Neuronal stem cell (in vitro differentiated cells): ENCODE data around the gene RPL37A.

Experiments
- DNase-seq: peaks from one replicate; pipeline ENCODE4 v3.0.0-alpha.2; 2013; ENCODE audit warnings: low spot score
- H2AFZ ChIP-seq: one replicate; pipeline ENCODE4 v1.6.1; 2013; ENCODE audit warnings: mild to moderate bottlenecking, low read length, inconsistent platforms
- H2AK5ac ChIP-seq: 2 replicates; pipeline ENCODE4 v1.6.1; 2013; ENCODE audit warnings: low read depth, mild to moderate bottlenecking, inconsistent platforms, low read length, moderate library complexity, mixed read lengths
- H2BK120ac ChIP-seq: 2 replicates; pipeline ENCODE4 v1.6.1; 2013; ENCODE audit warnings: low read depth, mild to moderate bottlenecking, inconsistent platforms, low read length, moderate library complexity, mixed read lengths
- H2BK12ac ChIP-seq: one replicate; pipeline ENCODE4 v1.6.1; 2013; ENCODE audit warnings: low read length, inconsistent platforms
- H2BK15ac ChIP-seq: 2 replicates; pipeline ENCODE4 v1.6.1; 2013; ENCODE audit warnings: mild to moderate bottlenecking, low read length, inconsistent platforms, mixed read lengths
- H2BK5ac ChIP-seq: one replicate; pipeline ENCODE4 v1.6.1; 2013; ENCODE audit warnings: inconsistent platforms, mild to moderate bottlenecking, low read length, moderate library complexity
- H3K14ac ChIP-seq: one replicate; pipeline ENCODE4 v1.6.1; 2013; ENCODE audit warnings: low read length, inconsistent platforms
- H3K18ac ChIP-seq: 2 replicates; pipeline ENCODE4 v1.6.1; 2013; ENCODE audit warnings: low read length, inconsistent platforms
- H3K23ac ChIP-seq: 2 replicates; pipeline ENCODE4 v1.6.1; 2013; ENCODE audit warnings: low read depth, mild to moderate bottlenecking, mixed read lengths, low read length, inconsistent platforms; ENCODE audit not compliant: poor library complexity
- H3K27ac ChIP-seq: replicated peaks from 3 replicates; pipeline ENCODE4 v1.5.1; 2013; ENCODE audit warnings: low read length, inconsistent platforms
- H3K27me3 ChIP-seq, 3 experiments: 2 replicates each; pipeline ENCODE4 v1.6.1; 2013; ENCODE audit warnings: low read length in 3 of 3, mild to moderate bottlenecking in 2 of 3, inconsistent platforms in 1 of 3, low read depth in 1 of 3, mixed read lengths in 1 of 3, moderate library complexity in 1 of 3; ENCODE audit not compliant: control insufficient read depth in 3 of 3, insufficient read depth in 3 of 3
- H3K36me3 ChIP-seq, 2 donors: replicated peaks in 1 of 2; 2 replicates each; pipeline ENCODE4 v1.6.1; 2013; ENCODE audit warnings: low read length in 2 of 2; ENCODE audit not compliant: control insufficient read depth in 2 of 2, insufficient read depth in 2 of 2
- H3K4ac ChIP-seq: 2 replicates; pipeline ENCODE4 v1.6.1; 2013; ENCODE audit warnings: inconsistent platforms, mild to moderate bottlenecking, low read length, moderate library complexity
- H3K4me1 ChIP-seq, 2 donors: 1 replicate in 1 of 2; 2 replicates in 1 of 2; pipeline ENCODE4 v1.6.1; 2013; ENCODE audit warnings: low read length in 2 of 2, low read depth in 1 of 2; ENCODE audit not compliant: control insufficient read depth in 2 of 2, insufficient read depth in 1 of 2
- H3K4me2 ChIP-seq: one replicate; pipeline ENCODE4 v1.6.1; 2013; ENCODE audit warnings: mild to moderate bottlenecking, low read length, inconsistent platforms; ENCODE audit not compliant: insufficient read depth, poor library complexity, severe bottlenecking
- H3K4me3 ChIP-seq, 2 donors: 2 replicates each; pipeline ENCODE4 v1.5.1; 2013; ENCODE audit warnings: low read length in 2 of 2, mild to moderate bottlenecking in 2 of 2, inconsistent platforms in 1 of 2, moderate library complexity in 1 of 2
- H3K79me1 ChIP-seq: one replicate; pipeline ENCODE4 v1.6.1; 2013; ENCODE audit warnings: low read depth, mild to moderate bottlenecking, inconsistent platforms, low read length, moderate library complexity
- H3K9ac ChIP-seq: one replicate; pipeline ENCODE4 v1.6.1; 2013; ENCODE audit warnings: mild to moderate bottlenecking, low read depth, low read length, inconsistent platforms; ENCODE audit not compliant: poor library complexity
- H3K9me3 ChIP-seq, 2 donors: replicated peaks in 1 of 2; 2 replicates each; pipeline versions ENCODE3 to v1.6.1; 2013; ENCODE audit warnings: low read length in 2 of 2, mild to moderate bottlenecking in 2 of 2, inconsistent platforms in 1 of 2, low read depth in 1 of 2, mixed read lengths in 1 of 2, moderate library complexity in 1 of 2; ENCODE audit not compliant: control insufficient read depth in 2 of 2, insufficient read depth in 1 of 2
- H4K8ac ChIP-seq: one replicate; pipeline ENCODE4 v1.6.1; 2013; ENCODE audit warnings: low read depth, mild to moderate bottlenecking, inconsistent platforms, low read length, moderate library complexity
- H4K91ac ChIP-seq: one replicate; pipeline ENCODE4 v1.6.1; 2013; ENCODE audit warnings: low read length, low read depth, mild to moderate bottlenecking, inconsistent platforms; ENCODE audit not compliant: poor library complexity
- WGBS, 2 donors: extraction: QIAGEN DNeasy Blood & Tissue Kit; methylation state at CpG; one replicate each; pipeline ENCODE4 v1.1.7; 2013; ENCODE audit warnings: missing lambda C conversion rate in 2 of 2, mixed read lengths in 1 of 2; ENCODE audit not compliant: insufficient read length in 2 of 2, insufficient replicate concordance in 1 of 2; ENCODE audit errors: extremely low coverage in 2 of 2; 5-methylcytosine and 5-hydroxymethylcytosine counted together

Gene RPL37A

DNA sequence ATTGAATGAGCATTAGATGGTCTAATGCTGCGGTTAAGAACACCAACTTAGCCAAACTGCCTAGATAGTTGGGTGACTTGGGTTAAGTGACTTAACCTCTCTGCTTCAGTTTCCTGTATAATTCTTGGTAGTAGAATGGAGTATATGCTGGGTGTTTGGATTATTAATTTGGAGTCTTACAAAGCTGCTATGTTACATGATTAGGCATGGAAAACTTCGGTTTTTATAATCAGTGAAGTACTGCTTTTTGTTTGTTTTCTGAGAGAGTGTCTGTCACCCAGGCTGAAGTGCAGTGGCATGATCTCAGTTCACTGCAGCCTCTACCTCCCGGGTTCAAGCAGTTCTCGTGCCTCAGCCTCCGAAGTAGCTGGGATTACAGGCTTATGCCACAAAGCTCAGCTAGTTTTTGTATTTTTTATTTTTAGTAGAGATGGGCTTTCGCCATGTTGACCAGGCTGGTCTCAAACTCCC, 4.5 kb downstream of the RPL37A start:
- Histone ChIP-seq H3K27me3 (no peaks in the 10 kb centered on the region), H3K4me1 (peaks cover 7 to 10% of the 10 kb centered on the region in 2 donors), H2AK5ac (no peak overlapping the region), H3K27ac (no peak overlapping the region), H3K14ac (no peak overlapping the region), H2BK15ac (no peak overlapping the region), H3K79me1 (no peaks in the 10 kb centered on the region), H2BK120ac (no peak overlapping the region), H3K4me3 (no peak overlapping the region), H3K23ac (no peak overlapping the region), H2BK12ac (no peak overlapping the region), H3K4ac (no peak overlapping the region), H3K18ac (no peak overlapping the region), H3K9ac (no peak overlapping the region), H2AFZ (no peak overlapping the region), H3K4me2 (no peak overlapping the region), H4K91ac (no peak overlapping the region), H2BK5ac (no peak overlapping the region), H3K36me3 (peaks cover 41 to 83% of the 10 kb centered on the region in 2 donors), H4K8ac (no peak overlapping the region), H3K9me3 (no peaks in the 10 kb centered on the region)
- DNase-seq = no peak
- no CpG with 5 or more reads among the region's 6 CpGs for WGBS, 2 donors

DNA sequence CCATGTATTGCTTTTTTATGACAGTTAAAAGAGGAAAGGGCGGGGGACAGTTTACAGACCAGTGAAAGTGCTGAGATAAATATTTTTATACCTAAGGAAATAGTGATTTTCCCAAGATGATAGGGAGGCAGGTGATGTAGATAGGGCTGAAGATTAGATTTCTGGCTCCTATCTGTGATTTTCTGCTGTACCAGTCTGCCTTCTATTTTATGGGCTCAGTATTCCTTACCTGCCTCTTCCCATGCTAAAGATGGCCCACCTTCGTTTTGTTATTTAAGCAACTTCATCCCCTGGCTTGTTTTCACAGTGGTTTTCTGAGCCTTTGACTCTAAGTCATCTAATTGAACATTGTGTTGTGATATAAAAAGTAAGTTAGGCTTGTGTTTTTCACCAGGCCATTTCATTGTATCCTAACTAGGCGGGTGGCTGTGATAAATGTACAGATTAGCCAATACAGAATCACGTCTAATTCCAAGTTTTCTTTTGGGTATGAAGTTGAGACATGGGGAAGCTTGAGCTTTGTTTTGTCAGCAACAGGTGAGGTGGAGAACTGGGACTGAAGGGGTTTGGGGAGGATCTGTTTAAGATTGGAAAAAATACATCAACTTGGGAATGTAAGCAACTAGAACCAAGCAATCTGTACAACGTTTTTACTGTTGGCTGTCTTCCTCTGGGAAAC, 5.2 kb downstream of the RPL37A start:
- Histone ChIP-seq H3K36me3 (peaks cover 43 to 85% of the 10 kb centered on the region in 2 donors), H3K9ac (no peak overlapping the region), H3K4ac (no peak overlapping the region), H4K91ac (no peak overlapping the region), H3K9me3 (no peaks in the 10 kb centered on the region), H3K79me1 (no peaks in the 10 kb centered on the region), H2AK5ac (no peak overlapping the region), H2BK120ac (no peak overlapping the region), H3K14ac (no peak overlapping the region), H2BK5ac (no peak overlapping the region), H2BK12ac (no peak overlapping the region), H3K27me3 (no peaks in the 10 kb centered on the region), H3K18ac (no peak overlapping the region), H3K27ac (no peak overlapping the region), H2BK15ac (no peak overlapping the region), H3K23ac (no peak overlapping the region), H2AFZ (no peak overlapping the region), H4K8ac (no peak overlapping the region), H3K4me3 (no peak overlapping the region), H3K4me1 (peaks cover 7 to 10% of the 10 kb centered on the region in 2 donors), H3K4me2 (no peak overlapping the region)
- WGBS, 2 donors = no CpG with 5 or more reads among the region's 5 CpGs
- DNase-seq = no peak

- no peak overlapping the region for H3K9ac ChIP-seq
- H2BK120ac ChIP-seq = no peak overlapping the region
- no peak overlapping the region for H3K4me2 ChIP-seq
- no peak overlapping the region for H2BK12ac ChIP-seq
- no peaks in the 10 kb centered on the region for H3K27me3 ChIP-seq
- no peak for DNase-seq
- no peak overlapping the region for H3K23ac ChIP-seq
- H3K4ac ChIP-seq = no peak overlapping the region
- no peaks in the 10 kb centered on the region for H3K9me3 ChIP-seq
- H2BK15ac ChIP-seq = no peak overlapping the region
- no peak overlapping the region for H3K27ac ChIP-seq
- no peak overlapping the region for H4K91ac ChIP-seq
- H2AK5ac ChIP-seq = no peak overlapping the region
- H3K79me1 ChIP-seq = no peaks in the 10 kb centered on the region
- no CpG with 5 or more reads among the region's 1 CpG for WGBS, 2 donors
- H3K4me3 ChIP-seq = no peak overlapping the region
- H3K36me3 ChIP-seq = peaks cover 44 to 83% of the 10 kb centered on the region in 2 donors
- no peak overlapping the region for H3K14ac ChIP-seq
- H3K4me1 ChIP-seq = peaks cover 7 to 10% of the 10 kb centered on the region in 2 donors
- H2BK5ac ChIP-seq = no peak overlapping the region
- H4K8ac ChIP-seq = no peak overlapping the region
- no peak overlapping the region for H2AFZ ChIP-seq
- no peak overlapping the region for H3K18ac ChIP-seq
Observed at GRCh38 chr2:216504376-216504762, 5.7 kb downstream of the RPL37A start.

GRCh38 chr2:216505133-216506106, 6.8 kb downstream of the RPL37A start:
- no peak overlapping the region for H2BK120ac ChIP-seq
- H3K4ac ChIP-seq = no peak overlapping the region
- no peak overlapping the region for H2BK15ac ChIP-seq
- no peak overlapping the region for H4K8ac ChIP-seq
- H3K36me3 ChIP-seq = peaks cover 40 to 72% of the 10 kb centered on the region in 2 donors
- H3K27me3 ChIP-seq = no peaks in the 10 kb centered on the region
- H3K23ac ChIP-seq = no peak overlapping the region
- no peak overlapping the region for H3K18ac ChIP-seq
- no peak overlapping the region for H4K91ac ChIP-seq
- no peak for DNase-seq
- H2BK12ac ChIP-seq = no peak overlapping the region
- no peak overlapping the region for H3K27ac ChIP-seq
- no peak overlapping the region for H3K4me2 ChIP-seq
- no peak overlapping the region for H3K4me3 ChIP-seq
- H3K79me1 ChIP-seq = no peaks in the 10 kb centered on the region
- H2BK5ac ChIP-seq = no peak overlapping the region
- H3K9me3 ChIP-seq = no peaks in the 10 kb centered on the region
- H2AFZ ChIP-seq = no peak overlapping the region
- WGBS, 2 donors = no CpG with 5 or more reads among the region's 15 CpGs
- H2AK5ac ChIP-seq = no peak overlapping the region
- no peak overlapping the region for H3K14ac ChIP-seq
- H3K4me1 ChIP-seq = peaks cover 0 to 2% of the 10 kb centered on the region in 2 donors
- no peak overlapping the region for H3K9ac ChIP-seq
